Neuronal stem cell (in vitro differentiated cells): ENCODE results near the gene NSUN2.
A peak's percentile ranks its signal among the peaks of the same experiment; 100 is the strongest.

ENCODE experiments used
- DNase-seq: peaks from one replicate; pipeline ENCODE4 v3.0.0-alpha.2; 2013; ENCODE audit warnings: low spot score
- H2AFZ ChIP-seq: one replicate; pipeline ENCODE4 v1.6.1; 2013; ENCODE audit warnings: mild to moderate bottlenecking, low read length, inconsistent platforms
- H2AK5ac ChIP-seq: 2 replicates; pipeline ENCODE4 v1.6.1; 2013; ENCODE audit warnings: low read depth, mild to moderate bottlenecking, inconsistent platforms, low read length, moderate library complexity, mixed read lengths
- H2BK120ac ChIP-seq: 2 replicates; pipeline ENCODE4 v1.6.1; 2013; ENCODE audit warnings: low read depth, mild to moderate bottlenecking, inconsistent platforms, low read length, moderate library complexity, mixed read lengths
- H2BK12ac ChIP-seq: one replicate; pipeline ENCODE4 v1.6.1; 2013; ENCODE audit warnings: low read length, inconsistent platforms
- H2BK15ac ChIP-seq: 2 replicates; pipeline ENCODE4 v1.6.1; 2013; ENCODE audit warnings: mild to moderate bottlenecking, low read length, inconsistent platforms, mixed read lengths
- H2BK5ac ChIP-seq: one replicate; pipeline ENCODE4 v1.6.1; 2013; ENCODE audit warnings: inconsistent platforms, mild to moderate bottlenecking, low read length, moderate library complexity
- H3K14ac ChIP-seq: one replicate; pipeline ENCODE4 v1.6.1; 2013; ENCODE audit warnings: low read length, inconsistent platforms
- H3K18ac ChIP-seq: 2 replicates; pipeline ENCODE4 v1.6.1; 2013; ENCODE audit warnings: low read length, inconsistent platforms
- H3K23ac ChIP-seq: 2 replicates; pipeline ENCODE4 v1.6.1; 2013; ENCODE audit warnings: low read depth, mild to moderate bottlenecking, mixed read lengths, low read length, inconsistent platforms; ENCODE audit not compliant: poor library complexity
- H3K27ac ChIP-seq: replicated peaks from 3 replicates; pipeline ENCODE4 v1.5.1; 2013; ENCODE audit warnings: low read length, inconsistent platforms
- H3K27me3 ChIP-seq, 3 experiments: 2 replicates each; pipeline ENCODE4 v1.6.1; 2013; ENCODE audit warnings: low read length in 3 of 3, mild to moderate bottlenecking in 2 of 3, inconsistent platforms in 1 of 3, low read depth in 1 of 3, mixed read lengths in 1 of 3, moderate library complexity in 1 of 3; ENCODE audit not compliant: control insufficient read depth in 3 of 3, insufficient read depth in 3 of 3
- H3K36me3 ChIP-seq, 2 donors: replicated peaks in 1 of 2; 2 replicates each; pipeline ENCODE4 v1.6.1; 2013; ENCODE audit warnings: low read length in 2 of 2; ENCODE audit not compliant: control insufficient read depth in 2 of 2, insufficient read depth in 2 of 2
- H3K4ac ChIP-seq: 2 replicates; pipeline ENCODE4 v1.6.1; 2013; ENCODE audit warnings: inconsistent platforms, mild to moderate bottlenecking, low read length, moderate library complexity
- H3K4me1 ChIP-seq, 2 donors: 1 replicate in 1 of 2; 2 replicates in 1 of 2; pipeline ENCODE4 v1.6.1; 2013; ENCODE audit warnings: low read length in 2 of 2, low read depth in 1 of 2; ENCODE audit not compliant: control insufficient read depth in 2 of 2, insufficient read depth in 1 of 2
- H3K4me2 ChIP-seq: one replicate; pipeline ENCODE4 v1.6.1; 2013; ENCODE audit warnings: mild to moderate bottlenecking, low read length, inconsistent platforms; ENCODE audit not compliant: insufficient read depth, poor library complexity, severe bottlenecking
- H3K4me3 ChIP-seq, 2 donors: 2 replicates each; pipeline ENCODE4 v1.5.1; 2013; ENCODE audit warnings: low read length in 2 of 2, mild to moderate bottlenecking in 2 of 2, inconsistent platforms in 1 of 2, moderate library complexity in 1 of 2
- H3K79me1 ChIP-seq: one replicate; pipeline ENCODE4 v1.6.1; 2013; ENCODE audit warnings: low read depth, mild to moderate bottlenecking, inconsistent platforms, low read length, moderate library complexity
- H3K9ac ChIP-seq: one replicate; pipeline ENCODE4 v1.6.1; 2013; ENCODE audit warnings: mild to moderate bottlenecking, low read depth, low read length, inconsistent platforms; ENCODE audit not compliant: poor library complexity
- H3K9me3 ChIP-seq, 2 donors: replicated peaks in 1 of 2; 2 replicates each; pipeline versions ENCODE3 to v1.6.1; 2013; ENCODE audit warnings: low read length in 2 of 2, mild to moderate bottlenecking in 2 of 2, inconsistent platforms in 1 of 2, low read depth in 1 of 2, mixed read lengths in 1 of 2, moderate library complexity in 1 of 2; ENCODE audit not compliant: control insufficient read depth in 2 of 2, insufficient read depth in 1 of 2
- H4K8ac ChIP-seq: one replicate; pipeline ENCODE4 v1.6.1; 2013; ENCODE audit warnings: low read depth, mild to moderate bottlenecking, inconsistent platforms, low read length, moderate library complexity
- H4K91ac ChIP-seq: one replicate; pipeline ENCODE4 v1.6.1; 2013; ENCODE audit warnings: low read length, low read depth, mild to moderate bottlenecking, inconsistent platforms; ENCODE audit not compliant: poor library complexity
- WGBS, 2 donors: extraction: QIAGEN DNeasy Blood & Tissue Kit; methylation state at CpG; one replicate each; pipeline ENCODE4 v1.1.7; 2013; ENCODE audit warnings: missing lambda C conversion rate in 2 of 2, mixed read lengths in 1 of 2; ENCODE audit not compliant: insufficient read length in 2 of 2, insufficient replicate concordance in 1 of 2; ENCODE audit errors: extremely low coverage in 2 of 2; 5-methylcytosine and 5-hydroxymethylcytosine counted together

NSUN2 gene

GRCh38 chr5:6585939-6586646, 46.8 kb downstream of the NSUN2 start:
- Histone ChIP-seq H2BK12ac (no peak overlapping the region), H3K4me3 (no peak overlapping the region), H2BK120ac (no peak overlapping the region), H3K14ac (no peak overlapping the region), H3K9ac (no peak overlapping the region), H3K27ac (no peak overlapping the region), H3K4ac (no peak overlapping the region), H3K18ac (no peak overlapping the region), H3K23ac (peak overlapping the region; percentile 53), H2AK5ac (peak overlapping the region; percentile 1), H4K8ac (no peak overlapping the region), H2BK5ac (no peak overlapping the region), H2BK15ac (no peak overlapping the region), H2AFZ (no peak overlapping the region), H3K9me3 (no peaks in the 10 kb centered on the region), H3K27me3 (peaks cover 0 to 49% (median 15%) of the 10 kb centered on the region in 3 experiments), H3K36me3 (no peaks in the 10 kb centered on the region), H3K4me1 (peaks cover 0 to 6% of the 10 kb centered on the region in 2 donors), H3K79me1 (no peaks in the 10 kb centered on the region), H4K91ac (no peak overlapping the region), H3K4me2 (no peak overlapping the region)
- DNase-seq, result no peak
- WGBS, 2 donors, result no CpG with 5 or more reads among the region's 15 CpGs

GRCh38 chr5:6585168-6585567, 47.7 kb downstream of the NSUN2 start:
- Histone ChIP-seq H4K8ac (no peak overlapping the region), H3K4ac (no peak overlapping the region), H3K4me1 (peaks cover 0 to 6% of the 10 kb centered on the region in 2 donors), H3K14ac (peak overlapping the region; percentile 60), H3K27me3 (peaks cover 0 to 57% (median 15%) of the 10 kb centered on the region in 3 experiments), H2BK12ac (no peak overlapping the region), H2AFZ (no peak overlapping the region), H2AK5ac (no peak overlapping the region), H3K9me3 (no peaks in the 10 kb centered on the region), H4K91ac (no peak overlapping the region), H2BK120ac (no peak overlapping the region), H3K4me3 (no peak overlapping the region), H3K79me1 (no peaks in the 10 kb centered on the region), H2BK15ac (no peak overlapping the region), H3K23ac (no peak overlapping the region), H2BK5ac (no peak overlapping the region), H3K36me3 (no peaks in the 10 kb centered on the region), H3K18ac (no peak overlapping the region), H3K27ac (no peak overlapping the region), H3K9ac (no peak overlapping the region), H3K4me2 (no peak overlapping the region)
- DNase-seq, result no peak
- WGBS, 2 donors, result no CpG with 5 or more reads among the region's 6 CpGs

GRCh38 chr5:6584727-6585126, 48.1 kb downstream of the NSUN2 start:
- H3K14ac ChIP-seq, result peak overlapping the region; percentile 60
- H3K23ac ChIP-seq, result peak overlapping the region; percentile 61
- H2AFZ ChIP-seq, result no peak overlapping the region
- no peak overlapping the region for H4K8ac ChIP-seq
- H4K91ac ChIP-seq, result no peak overlapping the region
- H2BK5ac ChIP-seq, result no peak overlapping the region
- peaks cover 0 to 6% of the 10 kb centered on the region in 2 donors for H3K4me1 ChIP-seq
- H2BK12ac ChIP-seq, result no peak overlapping the region
- no peak overlapping the region for H3K4me3 ChIP-seq
- DNase-seq, result no peak
- H3K4ac ChIP-seq, result no peak overlapping the region
- peak overlapping the region; percentile 20 for H3K18ac ChIP-seq
- H3K4me2 ChIP-seq, result no peak overlapping the region
- H3K9ac ChIP-seq, result no peak overlapping the region
- H3K27me3 ChIP-seq, result peaks cover 0 to 61% (median 15%) of the 10 kb centered on the region in 3 experiments
- H3K79me1 ChIP-seq, result no peaks in the 10 kb centered on the region
- no peaks in the 10 kb centered on the region for H3K9me3 ChIP-seq
- no peaks in the 10 kb centered on the region for H3K36me3 ChIP-seq
- WGBS, 2 donors, result no CpG with 5 or more reads among the region's 8 CpGs
- no peak overlapping the region for H2BK15ac ChIP-seq
- no peak overlapping the region for H2BK120ac ChIP-seq
- H2AK5ac ChIP-seq, result peak overlapping the region; percentile 34
- H3K27ac ChIP-seq, result no peak overlapping the region

GRCh38 chr5:6584101-6584645, 48.7 kb downstream of the NSUN2 start:
- DNase-seq, result no peak
- H3K9me3 ChIP-seq, result no peaks in the 10 kb centered on the region
- no peak overlapping the region for H3K23ac ChIP-seq
- no peaks in the 10 kb centered on the region for H3K36me3 ChIP-seq
- peaks cover 0 to 63% (median 15%) of the 10 kb centered on the region in 3 experiments for H3K27me3 ChIP-seq
- H2BK15ac ChIP-seq, result no peak overlapping the region
- no peak overlapping the region for H3K27ac ChIP-seq
- H2AK5ac ChIP-seq, result no peak overlapping the region
- peaks cover 0 to 6% of the 10 kb centered on the region in 2 donors for H3K4me1 ChIP-seq
- no peak overlapping the region for H3K4me3 ChIP-seq
- H3K79me1 ChIP-seq, result no peaks in the 10 kb centered on the region
- H3K14ac ChIP-seq, result no peak overlapping the region
- no peak overlapping the region for H2BK12ac ChIP-seq
- no peak overlapping the region for H2BK5ac ChIP-seq
- no peak overlapping the region for H4K91ac ChIP-seq
- no peak overlapping the region for H2AFZ ChIP-seq
- H2BK120ac ChIP-seq, result no peak overlapping the region
- no peak overlapping the region for H3K4ac ChIP-seq
- no peak overlapping the region for H3K4me2 ChIP-seq
- H4K8ac ChIP-seq, result no peak overlapping the region
- no peak overlapping the region for H3K18ac ChIP-seq
- WGBS, 2 donors, result no CpG with 5 or more reads among the region's 6 CpGs
- H3K9ac ChIP-seq, result no peak overlapping the region
